K562 (cell line): ENCODE results near the gene MTMR3. TPM values are rescaled to one million over a fixed set of nuclear protein-coding genes. Genes with fewer than 3 reads are reported as not detected.

ENCODE experiments used
- ATAC-seq: fragments of 200-7000 bp; cut with Tn5 transposase; 3 replicates; pipeline ENCODE4 v1.9.1; 2020; ENCODE audit warnings: moderate library complexity
- BruUV-seq: library from RNA; stranded (reverse); fragments of 400-500 nt; replicated peaks from 2 replicates; lab custom pipeline; 2021; lab: Mats Ljungman, UMichigan
- CTCF ChIA-PET: fragments of 300-600 bp; formaldehyde crosslinking; extraction: SDS; loops from one replicate; lab custom pipeline; 2021; ENCODE audit warnings: low intra/inter-chr PET ratio; lab: Yijun Ruan, JAX
- POLR2A ChIA-PET: fragments of 300-600, 350-650 bp; sonication (Branson Sonifier 250); formaldehyde crosslinking; extraction: SDS; loops from one replicate; lab custom pipeline; 2021; ENCODE audit warnings: antibody characterized with exemption, inconsistent platforms; lab: Yijun Ruan, JAX
- DNase-seq, 4 experiments: peaks; one replicate each; pipeline versions ENCODE4 v3.0.0 to v3.0.0-alpha.2; 2011 to 2018; ENCODE audit warnings: low spot score in 3 of 4, mixed read lengths in 3 of 4; ENCODE audit errors: extremely low read depth in 1 of 4
- FAIRE-seq: peaks from 2 replicates; lab custom pipeline; 2011; peaks lifted over from hg19 to GRCh38; lab: Jason Lieb, UNC
- H2AFZ ChIP-seq: 2 replicates; pipeline ENCODE4 v1.6.0; 2011; ENCODE audit warnings: low read depth, low read length, control low read depth, inconsistent platforms
- H3K27ac ChIP-seq: fragments of 200-600 bp; 3 replicates; pipeline ENCODE4 v1.8.0; 2011; ENCODE audit warnings: low read depth, mild to moderate bottlenecking, control low read depth, inconsistent platforms, low read length, moderate library complexity, mixed read lengths; ENCODE audit errors: extremely low read depth
- H3K27me3 ChIP-seq, 2 experiments: fragments of 300-600 bp in 1 of 2; 2 replicates in 1 of 2; 3 replicates in 1 of 2; pipeline versions ENCODE4 v1.6.0 to v1.8.0; 2011; ENCODE audit warnings: inconsistent platforms in 2 of 2, low read length in 2 of 2, mild to moderate bottlenecking in 1 of 2, mixed read lengths in 1 of 2, moderate library complexity in 1 of 2; ENCODE audit not compliant: control insufficient read depth in 2 of 2, insufficient read depth in 2 of 2
- H3K36me3 ChIP-seq: fragments of 300-600 bp; 3 replicates; pipeline ENCODE4 v1.8.0; 2011; ENCODE audit warnings: mild to moderate bottlenecking, low read length, inconsistent platforms; ENCODE audit not compliant: control insufficient read depth, insufficient read depth
- H3K4me1 ChIP-seq, 2 experiments: fragments of 200-600 bp in 1 of 2; replicated peaks in 1 of 2; 2 replicates in 1 of 2; 3 replicates in 1 of 2; pipeline versions ENCODE4 v1.5.1 to v1.8.0; 2011; ENCODE audit warnings: inconsistent platforms in 2 of 2, low read length in 2 of 2, mild to moderate bottlenecking in 1 of 2, mixed read lengths in 1 of 2, moderate library complexity in 1 of 2; ENCODE audit not compliant: control insufficient read depth in 2 of 2, insufficient read depth in 2 of 2
- H3K4me2 ChIP-seq: 2 replicates; pipeline ENCODE4 v1.6.1; 2011; ENCODE audit warnings: low read length, control low read depth, inconsistent platforms, mixed read lengths; ENCODE audit not compliant: insufficient read depth
- H3K4me3 ChIP-seq: fragments of 200-600 bp; sonication (generic), shearing (Covaris generic); 2 replicates; pipeline ENCODE4 v1.5.1; 2016; ENCODE audit warnings: control low read depth, inconsistent platforms
- H3K79me2 ChIP-seq: fragments of 200-600 bp; 3 replicates; pipeline ENCODE4 v1.8.0; 2011; ENCODE audit warnings: low read length, inconsistent platforms; ENCODE audit not compliant: control insufficient read depth, insufficient read depth
- H3K9ac ChIP-seq, 2 experiments: 2 replicates each; pipeline versions ENCODE4 v1.6.0 to v1.6.1; 2011; ENCODE audit warnings: low read depth in 2 of 2, low read length in 2 of 2, control low read depth in 1 of 2, inconsistent platforms in 1 of 2, mild to moderate bottlenecking in 1 of 2, mixed read lengths in 1 of 2; ENCODE audit not compliant: insufficient read depth in 1 of 2
- H3K9me1 ChIP-seq: one replicate; pipeline ENCODE4 v1.6.0; 2011; ENCODE audit warnings: inconsistent platforms, mild to moderate bottlenecking, low read length, moderate library complexity; ENCODE audit not compliant: control insufficient read depth, insufficient read depth
- H3K9me3 ChIP-seq: replicated peaks from 2 replicates; pipeline ENCODE4 v1.5.1; 2011; ENCODE audit warnings: low read depth, low read length, inconsistent platforms; ENCODE audit not compliant: control insufficient read depth, insufficient read depth
- H4K20me1 ChIP-seq: replicated peaks from 2 replicates; pipeline ENCODE4 v1.6.1; 2011; ENCODE audit warnings: low read length, inconsistent platforms, mixed read lengths; ENCODE audit not compliant: control insufficient read depth, insufficient read depth
- CUX1 ChIP-seq: fragments of 200-800 bp; sonication (Bioruptor generic); IDR thresholded peaks from 2 replicates; pipeline ENCODE4 v1.6.1; 2016; ENCODE audit warnings: missing genetic modification characterization, missing compliant biosample characterization
- FOXA1 ChIP-seq: fragments of 450-650 bp; IDR thresholded peaks from 2 replicates; pipeline ENCODE4 v1.6.1; 2016; ENCODE audit warnings: mild to moderate bottlenecking, borderline replicate concordance
- GABPB2 ChIP-seq: fragments of 250-450 bp; sonication (Bioruptor Pico); conservative IDR thresholded peaks from 2 replicates; pipeline ENCODE4 v1.5.1; 2021; ENCODE audit warnings: mild to moderate bottlenecking
- IRF9 ChIP-seq: fragments of 450-650 bp; IDR thresholded peaks from 2 replicates; pipeline ENCODE4 v1.6.1; 2016; ENCODE audit warnings: missing biosample characterization, missing genetic modification characterization
- PTRF ChIP-seq: fragments of 450-650 bp; IDR thresholded peaks from 2 replicates; pipeline ENCODE4 v1.6.1; 2016; ENCODE audit warnings: mild to moderate bottlenecking, missing genetic modification characterization, missing compliant biosample characterization
- XRCC4 ChIP-seq: IDR thresholded peaks from one replicate; pipeline ENCODE4 v1.6.1; 2011; ENCODE audit not compliant: insufficient read depth, insufficient read length; ENCODE audit errors: extremely low read depth
- ZBTB1 ChIP-seq: sonication (generic); formaldehyde crosslinking; IDR thresholded peaks from 2 replicates; pipeline ENCODE4 v1.8.1; 2023; ENCODE audit warnings: missing genetic modification reagents, low read depth, mild to moderate bottlenecking, borderline replicate concordance
- ZNF124 ChIP-seq: sonication (generic); formaldehyde crosslinking; IDR thresholded peaks from 2 replicates; pipeline ENCODE4 v1.8.1; 2022; ENCODE audit warnings: missing genetic modification reagents
- ZNF282 ChIP-seq: sonication (generic); formaldehyde crosslinking; IDR thresholded peaks from 2 replicates; pipeline ENCODE4 v1.8.1; 2023; ENCODE audit warnings: missing genetic modification reagents
- WGBS: fragments of 100-300 bp; shearing (Covaris generic); methylation state at CpG from one replicate; pipeline ENCODE4 v1.1.6; 2016; ENCODE audit warnings: low coverage, mixed read lengths; ENCODE audit not compliant: insufficient coverage; ENCODE audit errors: missing lambda C conversion rate; 5-methylcytosine and 5-hydroxymethylcytosine counted together
- in situ Hi-C: fragments of 300-500 bp; cut with MboI; formaldehyde crosslinking; loops from 4 replicates; pipeline ENCODE4 v1.15.0; 2018; ENCODE audit warnings: inconsistent platforms, mixed read lengths
- intact Hi-C: fragments of 100-400 bp; cut with micrococcal nuclease; formaldehyde crosslinking; loops from 2 replicates; pipeline ENCODE4 v1.14.2; 2022
- polyA plus RNA-seq, 8 experiments: library from polyadenylated mRNA; depleted of rRNA in 4 of 8; stranded (reverse) in 5 of 8; unstranded in 3 of 8; fragments of >200 nt; fragmentation: Nextera tagmentation in 2 of 8; fragmentation: Illumina TruSeq in 1 of 8; extraction: Ambion mirVana in 2 of 8; extraction: Trizol in 1 of 8; gene quantifications; 2 replicates each; pipeline versions ENCODE4 v1.2.1 to v1.2.3, GENCODE V29; 2011 to 2014; ENCODE audit warnings: inconsistent platforms in 1 of 8, missing spikeins in 1 of 8
- total RNA-seq, 7 experiments: library from RNA; depleted of rRNA in 6 of 7; stranded (reverse); fragments of >200 nt in 6 of 7; fragmentation: Illumina TruSeq in 2 of 7; extraction: Trizol in 2 of 7; gene quantifications; 2 replicates each; pipeline versions ENCODE4 v1.2.1 to v1.2.3, GENCODE V29; 2011 to 2021; ENCODE audit warnings: low replicate concordance in 1 of 7
- TF ChIP-seq, protein P1 (sequence below): fragments of 450-650 bp; IDR thresholded peaks from 2 replicates; pipeline ENCODE4 v1.6.1; 2018; ENCODE audit warnings: mild to moderate bottlenecking, low read depth; ENCODE audit not compliant: partially characterized antibody
- TF ChIP-seq, protein P2 (sequence below): fragments of 450-650 bp; IDR thresholded peaks from 2 replicates; pipeline ENCODE4 v1.6.1; 2017; ENCODE audit warnings: antibody characterized with exemption

Gene MTMR3
- total and polyA plus RNA-seq, 9 of the 15 experiments (the other 6 are each of a cell fraction or from before 2014, with no cell fraction given): 1.6 to 13.7 (median 7.9) TPM

DNA sequence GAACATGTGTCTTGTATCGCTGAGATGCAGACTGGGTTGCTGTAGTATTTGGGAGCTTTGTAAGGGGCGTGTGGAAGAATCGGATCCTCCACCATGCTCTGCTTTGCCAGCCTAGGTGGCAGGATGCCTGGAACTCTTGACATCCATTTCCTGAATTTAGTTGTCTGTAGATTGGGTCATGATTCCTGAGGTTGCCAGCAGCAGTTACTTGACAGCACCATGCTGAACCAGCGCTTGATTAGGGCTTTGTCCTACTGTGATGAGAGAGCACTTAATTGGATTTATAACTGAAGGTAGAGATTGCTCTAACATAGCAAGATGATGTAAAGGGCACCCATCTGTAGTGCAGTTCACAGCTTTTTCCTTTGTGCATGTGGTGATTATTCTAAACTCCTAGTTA, 121.7 kb downstream of the MTMR3 start:
- H3K4me2 ChIP-seq: no peak overlapping the region
- no peaks in the 10 kb centered on the region for H3K27me3 ChIP-seq
- no peak overlapping the region for H3K9ac ChIP-seq
- no peak overlapping the region for H2AFZ ChIP-seq
- in situ Hi-C loops (loop anchor here (10.0 kb wide), 2 partner anchors 190 to 360 kb away; no protein-coding TSS in a partner anchor), intact Hi-C loops (loop anchor here (1.0 to 5.0 kb wide), 3 partner anchors 122 to 277 kb away; partner anchors contain the start of gene MTMR3)
- no peaks in the 10 kb centered on the region for H3K9me3 ChIP-seq
- ATAC-seq: no peak
- ChIA-PET POLR2A (interaction anchor here (0.7 to 1.0 kb wide), 3 partner anchors 10 to 26 kb away, joined by 3 read pairs; no protein-coding TSS in a partner anchor), CTCF (interaction anchor here (1.2 to 2.0 kb wide), 2 partner anchors 232 to 315 kb away, joined by 6 to 9 read pairs; no protein-coding TSS in a partner anchor)
- H3K79me2 ChIP-seq: no peaks in the 10 kb centered on the region
- H3K9me1 ChIP-seq: no peaks in the 10 kb centered on the region
- DNase-seq: no peak
- no peaks in the 10 kb centered on the region for H4K20me1 ChIP-seq
- H3K36me3 ChIP-seq: peaks cover 29% of the 10 kb centered on the region
- H3K4me1 ChIP-seq: no peaks in the 10 kb centered on the region
- no peak for FAIRE-seq
- no TSS peak for BruUV-seq
- 27% methylated on average over 4 of the region's 4 CpGs for WGBS
- TF ChIP-seq ZNF282 (CRISPR knock-in tag): no peak
- TF ChIP-seq, protein P1, sequence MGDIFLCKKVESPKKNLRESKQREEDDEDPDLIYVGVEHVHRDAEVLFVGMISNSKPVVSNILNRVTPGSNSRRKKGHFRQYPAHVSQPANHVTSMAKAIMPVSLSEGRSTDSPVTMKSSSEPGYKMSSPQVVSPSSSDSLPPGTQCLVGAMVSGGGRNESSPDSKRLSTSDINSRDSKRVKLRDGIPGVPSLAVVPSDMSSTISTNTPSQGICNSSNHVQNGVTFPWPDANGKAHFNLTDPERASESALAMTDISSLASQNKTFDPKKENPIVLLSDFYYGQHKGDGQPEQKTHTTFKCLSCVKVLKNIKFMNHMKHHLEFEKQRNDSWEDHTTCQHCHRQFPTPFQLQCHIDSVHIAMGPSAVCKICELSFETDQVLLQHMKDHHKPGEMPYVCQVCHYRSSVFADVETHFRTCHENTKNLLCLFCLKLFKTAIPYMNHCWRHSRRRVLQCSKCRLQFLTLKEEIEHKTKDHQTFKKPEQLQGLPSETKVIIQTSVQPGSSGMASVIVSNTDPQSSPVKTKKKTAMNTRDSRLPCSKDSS: no peak
- TF ChIP-seq PTRF (tag): no peak
- no peak for TF ChIP-seq CUX1
- TF ChIP-seq ZNF124 (CRISPR knock-in tag): no peak
- TF ChIP-seq GABPB2 (CRISPR knock-in tag): no peak
- TF ChIP-seq XRCC4: no peak
- TF ChIP-seq, protein P2, sequence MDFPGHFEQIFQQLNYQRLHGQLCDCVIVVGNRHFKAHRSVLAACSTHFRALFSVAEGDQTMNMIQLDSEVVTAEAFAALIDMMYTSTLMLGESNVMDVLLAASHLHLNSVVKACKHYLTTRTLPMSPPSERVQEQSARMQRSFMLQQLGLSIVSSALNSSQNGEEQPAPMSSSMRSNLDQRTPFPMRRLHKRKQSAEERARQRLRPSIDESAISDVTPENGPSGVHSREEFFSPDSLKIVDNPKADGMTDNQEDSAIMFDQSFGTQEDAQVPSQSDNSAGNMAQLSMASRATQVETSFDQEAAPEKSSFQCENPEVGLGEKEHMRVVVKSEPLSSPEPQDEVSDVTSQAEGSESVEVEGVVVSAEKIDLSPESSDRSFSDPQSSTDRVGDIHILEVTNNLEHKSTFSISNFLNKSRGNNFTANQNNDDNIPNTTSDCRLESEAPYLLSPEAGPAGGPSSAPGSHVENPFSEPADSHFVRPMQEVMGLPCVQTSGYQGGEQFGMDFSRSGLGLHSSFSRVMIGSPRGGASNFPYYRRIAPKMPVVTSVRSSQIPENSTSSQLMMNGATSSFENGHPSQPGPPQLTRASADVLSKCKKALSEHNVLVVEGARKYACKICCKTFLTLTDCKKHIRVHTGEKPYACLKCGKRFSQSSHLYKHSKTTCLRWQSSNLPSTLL: no peak
- no peak for TF ChIP-seq FOXA1
- TF ChIP-seq IRF9 (tag): no peak
- TF ChIP-seq ZBTB1: no peak
- no peak overlapping the region for H3K4me3 ChIP-seq
- no peak overlapping the region for H3K27ac ChIP-seq
